ENCODE measurements around the gene FSCN2.

Gene FSCN2

DNA sequence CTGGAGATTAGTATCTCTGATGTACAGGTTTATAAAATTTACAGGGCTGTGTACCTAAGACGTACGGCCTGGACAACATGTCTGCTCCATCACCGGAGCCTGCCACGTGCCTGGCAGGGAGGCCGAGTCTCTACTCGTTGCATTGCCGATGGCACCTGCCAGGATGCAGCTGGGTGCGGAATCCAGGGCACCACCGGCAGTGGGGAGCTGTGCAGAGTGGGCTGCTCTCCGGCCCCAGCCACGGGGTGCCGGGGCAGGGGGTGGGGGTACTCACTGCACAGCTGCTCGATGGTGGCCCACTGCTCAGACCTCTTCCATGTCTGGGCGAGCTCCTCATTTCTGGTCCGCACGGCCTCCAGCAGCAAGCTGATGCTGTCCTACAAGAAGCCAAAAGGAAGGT, 37.1 kb downstream of the FSCN2 start:
- Histone ChIP-seq H3K36me3 (ENCODE audit: control insufficient read depth, insufficient read depth, low read length) (peaks cover 87% of the 10 kb centered on the region), H3K4me1 (ENCODE audit: control insufficient read depth, insufficient read depth, low read length, poor library complexity, severe bottlenecking) (peaks cover 61% of the 10 kb centered on the region), H3K4me3 (ENCODE audit: extremely low read depth, insufficient read depth, low read length, poor library complexity, severe bottlenecking) (no peak overlapping the region), H3K9me3 (ENCODE audit: control insufficient read depth, low read length) (no peaks in the 10 kb centered on the region), H3K27ac (ENCODE audit: low read depth, low read length, severe bottlenecking) (no peak overlapping the region)
- 93 to 95% methylated on average over 16 of the region's 16 CpGs for WGBS, 2 experiments (ENCODE audit: insufficient coverage in 2 of 2)

DNA sequence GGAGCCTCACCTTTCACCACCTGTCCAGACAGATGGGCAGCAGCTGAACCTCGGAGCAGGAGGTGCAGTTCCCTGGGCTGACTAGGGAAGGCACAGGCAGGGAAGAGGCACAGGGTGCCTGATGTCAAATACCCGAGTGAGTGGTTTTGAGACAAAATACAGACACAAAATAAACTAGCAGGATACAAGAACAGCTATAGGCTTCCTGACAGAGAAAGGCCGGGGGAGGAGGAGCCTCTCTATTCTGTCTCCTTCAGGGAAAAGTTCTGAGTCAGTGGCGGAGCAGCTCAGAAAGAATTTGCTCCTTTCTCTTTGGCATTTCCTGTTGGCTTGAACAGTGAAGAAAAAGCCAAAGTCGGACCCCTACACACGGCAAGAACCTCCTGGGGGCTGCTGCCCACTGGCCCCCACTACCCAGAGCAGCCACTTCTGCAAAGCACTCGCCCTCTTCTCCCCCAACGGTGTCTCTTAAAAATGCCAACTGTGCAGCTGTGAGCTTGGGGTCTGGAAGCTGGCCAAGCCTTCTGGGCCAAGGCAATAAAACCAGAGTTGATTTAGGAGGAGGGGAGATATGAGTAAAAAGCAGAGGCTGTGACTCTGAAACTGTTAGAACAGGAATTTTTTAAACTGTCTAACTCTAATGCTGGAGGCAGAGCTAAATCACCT, 38.4 kb downstream of the FSCN2 start:
- no peaks in the 10 kb centered on the region for H3K9me3 ChIP-seq (ENCODE audit: control insufficient read depth, low read length)
- no peak overlapping the region for H3K4me3 ChIP-seq (ENCODE audit: extremely low read depth, insufficient read depth, low read length, poor library complexity, severe bottlenecking)
- peaks cover 55% of the 10 kb centered on the region for H3K4me1 ChIP-seq (ENCODE audit: control insufficient read depth, insufficient read depth, low read length, poor library complexity, severe bottlenecking)
- H3K27ac ChIP-seq (ENCODE audit: low read depth, low read length, severe bottlenecking): peak overlapping the region; percentile 99
- WGBS, 2 experiments (ENCODE audit: insufficient coverage in 2 of 2): 52 to 78% methylated on average over 5 of the region's 8 CpGs
- peaks cover 87% of the 10 kb centered on the region for H3K36me3 ChIP-seq (ENCODE audit: control insufficient read depth, insufficient read depth, low read length)

DNA sequence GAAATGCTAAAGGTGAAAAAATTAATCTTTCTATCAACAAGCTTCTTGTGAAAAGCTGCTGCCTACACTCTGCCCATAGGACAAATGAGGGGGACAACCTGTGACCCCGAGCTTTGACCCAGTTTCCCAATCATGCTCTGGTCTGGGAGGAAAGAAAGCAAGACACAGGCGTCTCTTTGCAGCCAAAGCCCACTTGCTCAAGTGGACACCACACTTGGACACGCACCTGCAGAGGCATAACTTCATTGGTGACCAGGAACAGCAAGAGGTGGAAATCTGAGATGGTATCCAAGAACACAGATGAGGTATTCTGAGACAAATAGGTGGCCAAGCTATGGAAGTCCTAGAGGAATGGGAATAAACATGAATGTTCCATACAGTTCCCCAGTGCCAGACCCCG, 39.0 kb downstream of the FSCN2 start:
- WGBS, 2 experiments (ENCODE audit: insufficient coverage in 2 of 2): 98 to 100% methylated on average over 3 to 4 of the region's 4 CpGs
- Histone ChIP-seq H3K36me3 (ENCODE audit: control insufficient read depth, insufficient read depth, low read length) (peaks cover 86% of the 10 kb centered on the region), H3K4me3 (ENCODE audit: extremely low read depth, insufficient read depth, low read length, poor library complexity, severe bottlenecking) (no peak overlapping the region), H3K27ac (ENCODE audit: low read depth, low read length, severe bottlenecking) (peak overlapping the region; percentile 99), H3K4me1 (ENCODE audit: control insufficient read depth, insufficient read depth, low read length, poor library complexity, severe bottlenecking) (peaks cover 55% of the 10 kb centered on the region), H3K9me3 (ENCODE audit: control insufficient read depth, low read length) (no peaks in the 10 kb centered on the region)

DNA sequence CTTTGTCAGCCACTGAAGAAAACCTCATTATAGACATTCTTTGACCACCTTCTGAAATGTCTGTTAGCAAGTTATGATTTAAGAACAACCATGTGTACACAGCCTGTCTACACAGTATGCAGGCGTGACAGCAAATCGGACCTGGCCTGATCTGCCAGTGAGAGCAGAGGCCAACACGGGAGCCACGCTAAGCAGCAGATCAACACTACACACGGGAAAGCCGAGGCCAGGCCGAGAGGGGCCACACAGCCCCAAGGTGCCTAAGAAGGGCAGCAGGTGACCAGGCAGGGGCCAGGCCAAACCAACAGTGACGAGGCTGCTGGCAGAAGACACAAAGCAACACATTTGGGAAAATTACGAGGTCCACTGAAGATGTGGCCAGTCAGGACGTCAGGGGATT, 40.2 kb downstream of the FSCN2 start:
- Histone ChIP-seq H3K36me3 (ENCODE audit: control insufficient read depth, insufficient read depth, low read length) (peaks cover 87% of the 10 kb centered on the region), H3K4me1 (ENCODE audit: control insufficient read depth, insufficient read depth, low read length, poor library complexity, severe bottlenecking) (peaks cover 55% of the 10 kb centered on the region), H3K9me3 (ENCODE audit: control insufficient read depth, low read length) (no peaks in the 10 kb centered on the region), H3K4me3 (ENCODE audit: extremely low read depth, insufficient read depth, low read length, poor library complexity, severe bottlenecking) (no peak overlapping the region), H3K27ac (ENCODE audit: low read depth, low read length, severe bottlenecking) (peak overlapping the region; percentile 62)
- WGBS, 2 experiments (ENCODE audit: insufficient coverage in 2 of 2): 94% methylated on average over 10 of the region's 10 CpGs

DNA sequence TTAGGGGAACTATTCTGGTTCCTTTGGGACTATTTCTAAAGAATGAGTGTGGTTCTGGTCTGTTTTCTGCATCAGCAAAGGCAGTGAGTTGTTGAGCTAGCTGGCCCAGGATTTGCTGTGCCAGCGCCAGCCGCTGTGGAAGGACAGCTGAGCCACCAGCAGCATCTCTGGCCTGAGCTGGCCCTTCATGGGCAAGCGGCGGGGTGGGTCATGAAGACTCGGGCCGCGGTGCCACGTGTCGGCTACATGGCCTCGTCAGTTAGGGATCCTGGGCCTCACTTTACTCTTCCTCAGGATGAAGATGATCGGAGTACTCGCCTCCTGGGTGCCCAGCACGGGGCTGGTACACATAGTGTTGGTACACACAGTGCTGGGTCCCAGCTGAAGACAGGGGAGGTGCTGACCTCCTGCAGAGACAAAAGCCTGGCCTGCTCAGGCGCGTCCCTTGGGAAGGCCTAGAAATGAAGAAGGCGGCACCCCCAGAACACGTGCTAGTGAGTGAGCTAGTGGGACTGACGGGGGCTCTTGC, 41.9 kb downstream of the FSCN2 start:
- H3K27ac ChIP-seq (ENCODE audit: low read depth, low read length, severe bottlenecking): no peak overlapping the region
- no peak overlapping the region for H3K4me3 ChIP-seq (ENCODE audit: extremely low read depth, insufficient read depth, low read length, poor library complexity, severe bottlenecking)
- peaks cover 51% of the 10 kb centered on the region for H3K4me1 ChIP-seq (ENCODE audit: control insufficient read depth, insufficient read depth, low read length, poor library complexity, severe bottlenecking)
- no peaks in the 10 kb centered on the region for H3K9me3 ChIP-seq (ENCODE audit: control insufficient read depth, low read length)
- WGBS, 2 experiments (ENCODE audit: insufficient coverage in 2 of 2): 97 to 98% methylated on average over 17 to 18 of the region's 18 CpGs
- H3K36me3 ChIP-seq (ENCODE audit: control insufficient read depth, insufficient read depth, low read length): peaks cover 86% of the 10 kb centered on the region

DNA sequence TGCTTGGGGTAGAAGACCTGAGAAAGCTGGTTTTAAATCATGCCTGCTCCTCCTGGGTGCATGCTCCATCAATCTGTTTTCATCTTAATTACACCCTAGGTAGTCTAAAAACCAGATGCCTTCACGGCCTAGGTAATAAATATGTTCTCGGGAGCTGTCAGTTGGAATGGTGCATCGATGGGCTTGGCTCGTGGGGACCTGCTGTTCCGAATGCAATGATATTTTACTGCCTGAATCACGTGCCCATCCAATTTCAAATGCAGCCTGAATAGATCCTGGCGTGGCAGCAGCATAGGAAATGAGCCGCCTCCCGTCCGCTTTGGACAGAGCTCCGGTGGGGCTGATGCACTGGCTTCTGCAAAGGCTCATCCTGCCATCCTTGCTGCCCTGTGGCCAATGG, 42.8 kb downstream of the FSCN2 start:
- Histone ChIP-seq H3K36me3 (ENCODE audit: control insufficient read depth, insufficient read depth, low read length) (peaks cover 86% of the 10 kb centered on the region), H3K9me3 (ENCODE audit: control insufficient read depth, low read length) (no peaks in the 10 kb centered on the region), H3K27ac (ENCODE audit: low read depth, low read length, severe bottlenecking) (no peak overlapping the region), H3K4me1 (ENCODE audit: control insufficient read depth, insufficient read depth, low read length, poor library complexity, severe bottlenecking) (peaks cover 49% of the 10 kb centered on the region), H3K4me3 (ENCODE audit: extremely low read depth, insufficient read depth, low read length, poor library complexity, severe bottlenecking) (no peak overlapping the region)
- 95 to 100% methylated on average over 11 of the region's 11 CpGs for WGBS, 2 experiments (ENCODE audit: insufficient coverage in 2 of 2)

DNA sequence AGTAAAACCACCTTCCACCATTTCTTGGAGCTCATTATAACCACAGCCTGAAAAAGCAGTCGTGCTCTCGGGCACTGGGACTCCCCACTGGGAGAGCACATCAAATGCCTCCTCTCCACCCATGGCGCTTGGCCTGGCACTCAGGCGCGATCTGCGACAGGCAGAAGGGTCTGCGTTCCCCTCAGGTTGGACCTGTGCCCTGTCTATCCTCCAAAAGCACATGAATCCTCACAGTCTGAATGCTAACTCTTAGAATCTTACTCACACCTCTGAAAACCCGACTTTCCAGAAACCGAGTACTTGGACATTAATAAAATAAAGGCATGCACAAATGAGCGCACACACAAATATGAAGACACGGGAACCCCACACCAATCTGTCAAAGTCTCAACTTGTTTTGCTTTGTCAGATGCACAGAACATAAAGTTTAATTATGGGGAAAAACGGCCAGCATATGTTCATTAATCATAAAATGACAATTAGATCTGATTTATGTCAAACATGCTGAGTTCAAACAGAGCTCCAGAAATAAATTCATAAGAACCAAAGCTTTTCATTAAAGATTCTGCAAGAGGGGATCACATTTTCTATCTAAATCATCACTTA, 44.5 kb downstream of the FSCN2 start:
- H3K36me3 ChIP-seq (ENCODE audit: control insufficient read depth, insufficient read depth, low read length): peaks cover 87% of the 10 kb centered on the region
- H3K4me1 ChIP-seq (ENCODE audit: control insufficient read depth, insufficient read depth, low read length, poor library complexity, severe bottlenecking): peaks cover 50% of the 10 kb centered on the region
- no peak overlapping the region for H3K4me3 ChIP-seq (ENCODE audit: extremely low read depth, insufficient read depth, low read length, poor library complexity, severe bottlenecking)
- H3K9me3 ChIP-seq (ENCODE audit: control insufficient read depth, low read length): no peaks in the 10 kb centered on the region
- no peak overlapping the region for H3K27ac ChIP-seq (ENCODE audit: low read depth, low read length, severe bottlenecking)
- 92 to 96% methylated on average over 6 to 7 of the region's 12 CpGs for WGBS, 2 experiments (ENCODE audit: insufficient coverage in 2 of 2)

DNA sequence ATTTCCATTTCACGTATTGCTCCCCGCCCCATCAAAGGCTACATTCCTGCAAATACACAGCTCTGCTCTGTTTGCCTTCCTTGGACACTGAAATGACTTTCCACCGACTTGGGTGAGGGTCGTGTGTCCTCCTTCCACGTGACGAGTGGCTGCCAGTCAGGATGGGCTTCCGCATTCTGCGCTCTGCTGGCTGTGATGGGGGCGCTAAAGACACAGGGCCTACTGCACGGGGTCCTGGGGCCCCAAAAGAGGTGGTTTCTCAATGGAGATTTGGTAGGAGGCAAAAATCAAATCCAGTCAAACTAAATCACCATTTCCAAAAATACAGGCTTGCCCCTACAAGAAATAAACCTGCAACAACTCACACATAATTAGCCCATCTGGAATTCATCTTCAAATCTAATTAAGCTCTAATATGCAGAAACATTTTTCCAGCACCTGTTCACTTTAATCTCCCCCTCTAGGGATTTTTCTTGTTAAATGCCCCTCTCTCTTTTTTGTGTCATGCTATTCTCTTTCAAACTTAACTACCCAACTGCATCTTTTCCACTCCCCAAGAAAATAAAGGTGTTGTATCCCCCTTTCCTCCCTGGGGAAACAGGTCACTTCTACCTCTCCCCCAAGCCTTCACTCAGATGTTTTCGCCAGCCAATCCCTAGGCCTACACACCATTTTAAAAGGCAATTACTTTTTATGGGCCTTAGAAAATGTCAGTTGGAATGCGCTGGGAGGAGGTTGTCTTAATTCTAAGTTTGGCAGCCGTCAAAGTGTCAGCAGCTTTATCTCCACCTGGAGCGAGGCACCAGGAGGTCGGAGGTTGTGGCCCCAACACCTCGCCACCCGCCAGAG, 45.8 kb downstream of the FSCN2 start:
- Histone ChIP-seq H3K36me3 (ENCODE audit: control insufficient read depth, insufficient read depth, low read length) (peaks cover 88% of the 10 kb centered on the region), H3K27ac (ENCODE audit: low read depth, low read length, severe bottlenecking) (no peak overlapping the region), H3K9me3 (ENCODE audit: control insufficient read depth, low read length) (no peaks in the 10 kb centered on the region), H3K4me3 (ENCODE audit: extremely low read depth, insufficient read depth, low read length, poor library complexity, severe bottlenecking) (no peak overlapping the region), H3K4me1 (ENCODE audit: control insufficient read depth, insufficient read depth, low read length, poor library complexity, severe bottlenecking) (peaks cover 50% of the 10 kb centered on the region)
- 97 to 99% methylated on average over 10 to 14 of the region's 17 CpGs for WGBS, 2 experiments (ENCODE audit: insufficient coverage in 2 of 2)

DNA sequence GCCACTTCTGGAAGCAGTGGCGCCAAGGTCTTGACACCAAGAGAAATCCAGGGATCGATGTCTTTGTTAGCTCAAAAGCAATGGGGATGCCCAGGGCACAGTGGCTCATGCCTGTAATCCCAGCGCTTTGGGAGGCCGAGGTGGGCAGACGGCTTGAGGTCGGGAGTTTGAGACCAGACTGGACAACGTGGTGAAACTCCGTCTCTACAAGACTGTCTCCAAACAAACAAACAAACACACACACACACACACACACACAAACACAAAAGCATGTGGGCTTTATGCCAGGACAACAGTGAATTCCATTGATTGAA, 46.4 kb downstream of the FSCN2 start:
- H3K36me3 ChIP-seq (ENCODE audit: control insufficient read depth, insufficient read depth, low read length): peaks cover 88% of the 10 kb centered on the region
- WGBS, 2 experiments (ENCODE audit: insufficient coverage in 2 of 2): 93 to 97% methylated on average over 3 to 5 of the region's 8 CpGs

DNA sequence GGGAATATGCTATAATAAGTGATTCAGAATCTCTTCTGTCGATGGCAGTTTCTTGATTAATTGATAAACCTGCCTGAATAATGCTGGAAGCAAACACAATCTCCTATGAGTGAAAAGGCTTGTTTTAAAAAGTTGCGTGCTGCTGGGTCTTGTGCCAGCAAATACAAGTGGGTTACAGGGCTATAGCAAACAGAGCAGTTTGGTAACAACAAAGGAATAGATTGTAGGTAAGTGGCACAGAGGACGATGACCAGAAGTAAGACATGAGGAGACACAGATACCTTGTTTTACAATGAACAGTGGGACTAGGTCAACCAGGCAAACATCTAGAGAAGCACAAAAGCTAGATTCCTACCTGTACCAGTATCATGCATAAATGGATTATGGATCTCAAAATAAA, 47.7 kb downstream of the FSCN2 start:
- H3K27ac ChIP-seq (ENCODE audit: low read depth, low read length, severe bottlenecking): no peak overlapping the region
- peaks cover 86% of the 10 kb centered on the region for H3K36me3 ChIP-seq (ENCODE audit: control insufficient read depth, insufficient read depth, low read length)
- no peaks in the 10 kb centered on the region for H3K9me3 ChIP-seq (ENCODE audit: control insufficient read depth, low read length)
- H3K4me1 ChIP-seq (ENCODE audit: control insufficient read depth, insufficient read depth, low read length, poor library complexity, severe bottlenecking): peaks cover 60% of the 10 kb centered on the region
- no peak overlapping the region for H3K4me3 ChIP-seq (ENCODE audit: extremely low read depth, insufficient read depth, low read length, poor library complexity, severe bottlenecking)
- 97 to 100% methylated on average over 2 to 3 of the region's 3 CpGs for WGBS, 2 experiments (ENCODE audit: insufficient coverage in 2 of 2)

More for the DNA sequence above, 46.4 kb downstream of the FSCN2 start:
- Histone ChIP-seq H3K27ac (ENCODE audit: low read depth, low read length, severe bottlenecking) (no peak overlapping the region), H3K4me3 (ENCODE audit: extremely low read depth, insufficient read depth, low read length, poor library complexity, severe bottlenecking) (no peak overlapping the region), H3K4me1 (ENCODE audit: control insufficient read depth, insufficient read depth, low read length, poor library complexity, severe bottlenecking) (peaks cover 51% of the 10 kb centered on the region), H3K9me3 (ENCODE audit: control insufficient read depth, low read length) (no peaks in the 10 kb centered on the region)

Measured in mesodermal cell (in vitro differentiated cells).